SIG-M5 treated with dmso at 0.1 percent for 504 hours (cell line): ENCODE data around the gene DHRS7.

Source experiments
- DNase-seq: peaks from one replicate; lab custom pipeline; 2025; ENCODE audit not compliant: unreplicated experiment; lab: John Stamatoyannopoulos, UW

Gene DHRS7

GRCh38 chr14:60184905-60185555 is 19.8 kb upstream of the DHRS7 start:
- no peak for DNase-seq

GRCh38 chr14:60184146-60184904 is 19.1 kb upstream of the DHRS7 start:
- DNase-seq, result peak; percentile 49

DNA sequence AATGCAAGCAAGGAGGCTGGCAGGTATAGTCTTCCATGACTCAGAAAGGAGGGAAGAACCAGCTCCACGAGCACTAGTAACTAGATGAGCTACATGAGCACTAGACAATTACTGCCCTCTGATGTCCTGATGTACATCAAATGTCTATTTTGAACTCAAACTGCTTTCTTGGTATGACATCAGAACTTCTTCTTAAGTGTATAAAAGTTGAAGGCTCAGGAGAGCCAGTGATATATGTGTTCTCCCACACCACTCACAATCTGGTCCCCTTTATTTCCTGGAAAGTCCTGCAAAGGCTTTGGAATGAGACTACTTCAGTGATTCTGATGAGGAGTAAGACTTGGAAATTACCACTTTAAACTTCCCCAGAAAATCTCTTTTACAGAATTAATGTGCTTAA is 18.5 kb upstream of the DHRS7 start:
- no peak for DNase-seq

DNA sequence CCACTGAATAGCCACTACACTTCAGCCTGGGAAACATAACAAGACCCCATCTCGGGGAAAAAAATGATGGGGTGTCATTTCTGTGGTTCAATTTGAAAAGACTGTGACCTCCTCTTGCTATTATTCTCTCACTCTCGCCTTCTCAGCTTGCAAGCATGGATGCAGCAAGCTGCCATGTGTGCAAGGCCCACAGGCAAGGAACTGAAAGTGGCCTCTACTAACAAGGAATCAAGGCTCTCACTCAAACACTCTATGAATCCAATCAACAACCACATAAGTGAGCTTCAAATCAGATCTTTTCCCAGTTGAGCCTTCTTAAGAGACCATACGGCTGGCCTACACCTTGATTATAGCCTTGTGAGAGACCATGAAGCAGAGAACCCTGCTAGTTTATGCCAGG is 17.9 kb upstream of the DHRS7 start:
- no peak for DNase-seq

GRCh38 chr14:60179431-60179869 is 14.3 kb upstream of the DHRS7 start:
- DNase-seq, result no peak

DNA sequence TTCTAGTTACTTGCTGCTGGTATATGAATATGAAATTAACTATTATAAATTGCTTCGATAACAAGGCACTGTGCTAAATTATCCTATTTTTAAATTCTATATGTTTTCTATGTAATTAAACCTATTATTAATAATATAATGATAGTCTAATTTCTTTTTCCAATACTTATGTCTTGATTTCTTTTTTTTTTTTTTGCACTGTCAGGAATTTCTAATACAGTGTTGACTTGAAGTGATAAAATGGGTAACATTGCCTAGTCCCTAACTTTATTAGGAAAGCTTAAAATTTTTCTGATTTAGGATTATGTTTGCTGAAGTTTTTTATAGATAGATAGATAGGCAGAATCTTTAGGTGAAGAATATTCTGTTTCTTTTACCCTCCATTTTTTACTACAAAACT is 13.6 kb upstream of the DHRS7 start:
- no peak for DNase-seq

- no peak for DNase-seq
These were observed 13.0 kb upstream of the DHRS7 start for GRCh38 chr14:60178164-60178563.

- peak; percentile 26 for DNase-seq
These were observed 10.2 kb upstream of the DHRS7 start for GRCh38 chr14:60175255-60175902.

- no peak for DNase-seq
These were observed 9.4 kb upstream of the DHRS7 start for GRCh38 chr14:60174352-60175254.

- no peak for DNase-seq
These were observed 6.5 kb upstream of the DHRS7 start for GRCh38 chr14:60171690-60172089.

GRCh38 chr14:60170948-60171347 is 5.8 kb upstream of the DHRS7 start:
- no peak for DNase-seq

- no peak for DNase-seq
These were observed 4.5 kb upstream of the DHRS7 start for GRCh38 chr14:60169722-60170121.

- no peak for DNase-seq
These were observed 944 bp upstream of the DHRS7 start for GRCh38 chr14:60166142-60166541.

DNA sequence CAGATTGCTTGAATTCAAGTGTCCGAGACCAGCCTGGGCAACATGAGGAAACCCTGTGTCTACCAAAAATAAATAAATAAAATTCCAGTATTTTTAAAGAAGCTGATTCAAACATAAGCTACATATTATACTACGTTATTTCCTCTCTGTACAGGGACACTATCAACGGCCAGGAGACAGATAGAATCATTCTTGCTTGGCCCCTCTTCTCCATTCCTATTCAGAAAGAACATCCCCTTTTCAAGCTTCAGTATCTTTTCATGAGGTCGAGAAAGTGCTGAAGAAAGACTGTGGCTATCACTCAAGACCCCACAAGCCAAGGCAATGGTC is 314 bp upstream of the DHRS7 start:
- DNase-seq, result no peak

DNA sequence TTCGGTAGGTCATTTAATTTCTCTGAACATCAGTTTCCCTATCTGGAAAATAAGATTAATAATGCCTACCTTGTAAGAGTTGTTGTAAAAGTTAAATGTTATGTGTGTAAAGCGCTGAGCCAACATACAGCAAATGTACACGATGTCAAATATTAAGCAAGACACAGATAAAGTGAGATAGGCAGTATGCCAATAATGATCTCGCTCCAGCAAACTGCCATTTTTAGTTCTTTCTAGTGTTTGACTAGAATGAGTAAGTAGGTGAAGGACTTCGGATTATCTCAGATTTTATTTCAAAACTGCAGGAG is 840 bp downstream of the DHRS7 start:
- no peak for DNase-seq

GRCh38 chr14:60163693-60164092 is 1.5 kb downstream of the DHRS7 start:
- DNase-seq, result no peak

DNA sequence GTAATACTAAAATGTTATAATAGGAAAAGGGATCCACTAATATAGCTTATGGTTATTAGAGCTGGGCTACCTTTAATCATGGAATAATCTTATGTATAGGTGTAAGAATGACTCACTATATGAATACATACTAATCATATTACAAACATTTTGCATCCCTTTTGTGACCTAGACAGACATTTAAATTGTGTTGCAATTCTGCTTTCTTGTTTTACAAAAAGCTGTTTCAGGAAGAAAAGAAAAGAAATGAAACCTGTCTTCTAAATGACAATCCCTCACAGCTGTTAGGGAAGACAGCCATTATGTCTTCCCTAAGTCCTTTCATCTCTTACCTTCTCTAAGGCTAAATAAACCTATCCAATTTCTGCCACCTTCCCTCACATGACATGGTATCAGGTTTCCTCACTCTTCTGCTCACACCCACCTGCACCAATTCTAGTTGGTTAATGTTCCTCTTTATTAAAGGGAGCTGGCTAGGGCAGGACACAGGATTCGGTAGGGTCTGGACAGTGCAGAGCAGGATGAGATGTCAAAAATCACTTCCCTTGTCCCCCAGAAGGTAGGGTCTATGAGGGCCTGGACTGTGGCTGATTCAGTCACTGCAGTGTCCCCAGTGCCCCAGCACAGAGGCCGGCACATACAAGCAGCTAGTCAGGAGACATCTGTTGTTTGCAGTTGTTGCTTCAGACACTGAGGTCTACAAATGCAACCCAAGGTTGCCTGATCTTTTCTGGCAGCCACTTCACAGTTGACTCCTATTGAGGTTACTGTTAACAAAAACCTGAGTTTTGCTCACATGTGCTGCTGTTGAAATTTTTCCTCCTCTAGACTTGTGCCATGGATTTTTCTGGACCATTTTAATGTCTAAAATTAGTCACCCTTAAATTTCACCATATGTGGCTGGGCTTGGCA is 3.7 kb downstream of the DHRS7 start:
- no peak for DNase-seq

- no peak for DNase-seq
These were observed 4.8 kb downstream of the DHRS7 start for GRCh38 chr14:60160422-60160821.

GRCh38 chr14:60154671-60155070 is 10.5 kb downstream of the DHRS7 start:
- DNase-seq, result no peak

DNA sequence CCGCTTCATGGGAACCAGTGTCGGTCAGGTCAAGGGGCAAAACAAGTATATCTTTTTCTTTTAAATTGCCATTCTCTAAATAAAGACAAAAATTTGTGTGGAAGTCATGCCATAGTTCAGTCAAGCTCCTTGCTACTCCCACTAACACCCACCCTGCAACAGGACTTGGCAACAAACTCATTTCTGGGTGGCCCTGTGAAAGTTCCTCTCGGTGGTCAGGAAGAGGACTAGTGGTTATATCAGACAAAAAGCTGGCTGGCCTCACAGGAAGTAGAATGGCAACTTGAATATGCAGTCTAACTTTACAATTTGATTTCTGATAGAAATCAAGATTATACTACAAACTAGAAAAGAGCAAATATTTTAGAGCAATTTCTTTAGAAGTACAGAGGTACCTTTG is 11.2 kb downstream of the DHRS7 start:
- no peak for DNase-seq
